Vagina (tissue), 2 donors: ENCODE measurements around the gene SRGAP2. TPM values are rescaled to one million over a fixed set of nuclear protein-coding genes. Genes with fewer than 3 reads are reported as not detected.
"Not testable (repeated sequence)": the region's sequence is repeated elsewhere in the genome, so short reads cannot be mapped to it uniquely, and the experiment has no call there.

ENCODE experiments used
- DNase-seq, 2 donors: peaks; one replicate each; pipeline ENCODE4 v3.0.0-alpha.2; 2017; ENCODE audit errors: extremely low spot score in 2 of 2
- H3K27ac ChIP-seq: fragments of 200-600 bp; sonication (generic); one replicate; pipeline ENCODE4 v1.5.1; 2019
- H3K27me3 ChIP-seq: fragments of 200-600 bp; sonication (generic); one replicate; pipeline ENCODE4 v1.5.1; 2019
- H3K36me3 ChIP-seq, 2 donors: fragments of 200-600 bp; sonication (generic); one replicate each; pipeline ENCODE4 v1.5.1; 2017 to 2019
- H3K4me1 ChIP-seq: fragments of 200-600 bp; sonication (generic); one replicate; pipeline ENCODE4 v1.5.1; 2019
- H3K4me3 ChIP-seq, 2 donors: fragments of 200-600 bp; sonication (generic); 1 replicate in 1 of 2; 2 replicates in 1 of 2; pipeline ENCODE4 v1.5.1; 2016 to 2019
- H3K9me3 ChIP-seq: fragments of 200-600 bp; sonication (generic); one replicate; pipeline ENCODE4 v1.5.1; 2019
- intact Hi-C: fragments of 100-400 bp; cut with DNase I; formaldehyde crosslinking; loops from one replicate; pipeline ENCODE4 v1.15.1; 2023
- total RNA-seq: library from RNA; depleted of rRNA; stranded (reverse); fragments of >200 nt; gene quantifications from one replicate; pipeline ENCODE4 v1.2.3, GENCODE V29; 2016

Gene SRGAP2
- total RNA-seq, 1 donor from 2014 or later = 60.2 TPM

- H3K4me3 ChIP-seq, H3K9me3 ChIP-seq, H3K4me1 ChIP-seq, intact Hi-C loops, H3K27ac ChIP-seq, H3K27me3 ChIP-seq, H3K36me3 ChIP-seq, DNase-seq: not testable (repeated sequence)
These were observed 16.4 kb downstream of the SRGAP2 start for GRCh38 chr1:206219514-206220331.

GRCh38 chr1:206220332-206221000 is 17.1 kb downstream of the SRGAP2 start:
- intact Hi-C loops, H3K27me3 ChIP-seq, DNase-seq, H3K4me3 ChIP-seq, H3K27ac ChIP-seq, H3K4me1 ChIP-seq, H3K36me3 ChIP-seq, H3K9me3 ChIP-seq: not testable (repeated sequence)

DNA sequence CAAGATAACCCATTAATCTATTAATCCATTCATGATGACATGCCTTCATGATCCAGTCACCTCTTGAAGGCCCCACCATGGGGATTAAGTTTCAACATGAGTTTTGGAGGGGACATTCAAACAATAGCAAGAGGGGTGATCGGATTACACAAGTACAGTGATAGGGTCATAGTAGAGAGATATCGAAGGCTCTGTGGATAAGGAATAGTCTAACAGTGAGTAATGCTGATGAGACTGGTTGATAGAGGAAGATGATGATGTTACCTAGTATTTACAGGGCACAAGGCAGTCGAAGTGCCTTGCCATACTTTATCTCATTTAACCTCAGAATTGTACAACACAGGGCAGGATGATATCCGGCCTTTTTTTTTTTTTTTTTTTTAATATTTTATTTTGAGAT is 18.2 kb downstream of the SRGAP2 start:
- H3K36me3 ChIP-seq, H3K9me3 ChIP-seq, H3K27me3 ChIP-seq, intact Hi-C loops, H3K27ac ChIP-seq, DNase-seq, H3K4me1 ChIP-seq, H3K4me3 ChIP-seq: not testable (repeated sequence)

DNA sequence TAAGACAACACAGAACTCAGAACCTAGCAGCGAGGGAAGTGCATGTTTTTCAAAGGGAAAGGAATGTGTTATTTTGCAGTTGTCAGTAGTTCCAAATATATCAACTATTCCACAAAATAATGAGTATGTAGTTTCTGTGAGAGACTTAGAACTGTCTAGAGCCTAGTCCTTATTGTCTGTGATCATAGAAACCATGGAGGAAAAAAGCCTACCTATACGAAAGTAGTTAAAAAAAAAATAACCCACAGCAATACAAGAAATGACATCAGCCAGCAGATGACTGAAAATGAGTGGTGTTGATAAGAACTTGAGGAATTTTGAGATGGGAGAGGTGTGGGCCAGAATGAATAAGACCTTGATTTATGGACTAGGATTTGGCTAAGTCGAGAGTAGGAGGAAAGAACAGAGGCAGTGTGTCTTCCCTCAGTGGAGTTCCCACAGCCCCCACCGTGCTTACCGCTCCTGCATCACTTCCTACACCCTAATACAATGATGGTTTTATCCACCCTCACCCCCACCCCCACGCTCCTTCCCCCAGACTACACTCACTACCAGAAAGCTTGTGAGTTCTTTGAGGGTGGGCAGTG is 20.9 kb downstream of the SRGAP2 start:
- H3K36me3 ChIP-seq, H3K27ac ChIP-seq, H3K4me1 ChIP-seq, intact Hi-C loops, H3K4me3 ChIP-seq, H3K9me3 ChIP-seq, H3K27me3 ChIP-seq, DNase-seq: not testable (repeated sequence)

- DNase-seq, intact Hi-C loops, H3K27ac ChIP-seq, H3K4me1 ChIP-seq, H3K9me3 ChIP-seq, H3K36me3 ChIP-seq, H3K27me3 ChIP-seq, H3K4me3 ChIP-seq: not testable (repeated sequence)
These were observed 22.0 kb downstream of the SRGAP2 start for GRCh38 chr1:206225386-206225785.

- DNase-seq, H3K9me3 ChIP-seq, intact Hi-C loops, H3K27me3 ChIP-seq, H3K36me3 ChIP-seq, H3K4me1 ChIP-seq, H3K4me3 ChIP-seq, H3K27ac ChIP-seq: not testable (repeated sequence)
These were observed 23.5 kb downstream of the SRGAP2 start for GRCh38 chr1:206226886-206227285.

DNA sequence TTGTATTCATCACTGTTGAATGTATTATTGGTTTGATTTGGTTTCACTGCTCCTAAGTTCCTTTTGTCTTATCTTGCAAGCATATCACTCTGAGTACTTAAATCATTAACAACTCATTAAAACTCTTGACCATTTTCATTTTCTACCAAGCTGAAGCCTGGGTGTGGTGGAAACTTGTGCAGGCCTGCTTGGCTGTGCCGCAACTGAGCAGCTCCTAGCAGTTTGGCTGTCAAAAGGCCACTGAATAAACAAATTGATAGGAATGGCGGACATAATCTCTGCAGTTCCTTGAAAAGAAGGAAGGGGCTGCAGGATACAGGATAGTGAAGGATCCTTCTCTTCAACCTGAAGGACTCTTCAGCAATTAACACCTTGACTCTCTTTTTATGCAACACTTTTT is 25.9 kb downstream of the SRGAP2 start:
- H3K4me1 ChIP-seq, intact Hi-C loops, H3K27ac ChIP-seq, H3K4me3 ChIP-seq, H3K27me3 ChIP-seq, H3K9me3 ChIP-seq, H3K36me3 ChIP-seq, DNase-seq: not testable (repeated sequence)

GRCh38 chr1:206231989-206232388 is 28.6 kb downstream of the SRGAP2 start:
- DNase-seq, H3K36me3 ChIP-seq, H3K27me3 ChIP-seq, H3K9me3 ChIP-seq, H3K4me3 ChIP-seq, H3K4me1 ChIP-seq, H3K27ac ChIP-seq, intact Hi-C loops: not testable (repeated sequence)

DNA sequence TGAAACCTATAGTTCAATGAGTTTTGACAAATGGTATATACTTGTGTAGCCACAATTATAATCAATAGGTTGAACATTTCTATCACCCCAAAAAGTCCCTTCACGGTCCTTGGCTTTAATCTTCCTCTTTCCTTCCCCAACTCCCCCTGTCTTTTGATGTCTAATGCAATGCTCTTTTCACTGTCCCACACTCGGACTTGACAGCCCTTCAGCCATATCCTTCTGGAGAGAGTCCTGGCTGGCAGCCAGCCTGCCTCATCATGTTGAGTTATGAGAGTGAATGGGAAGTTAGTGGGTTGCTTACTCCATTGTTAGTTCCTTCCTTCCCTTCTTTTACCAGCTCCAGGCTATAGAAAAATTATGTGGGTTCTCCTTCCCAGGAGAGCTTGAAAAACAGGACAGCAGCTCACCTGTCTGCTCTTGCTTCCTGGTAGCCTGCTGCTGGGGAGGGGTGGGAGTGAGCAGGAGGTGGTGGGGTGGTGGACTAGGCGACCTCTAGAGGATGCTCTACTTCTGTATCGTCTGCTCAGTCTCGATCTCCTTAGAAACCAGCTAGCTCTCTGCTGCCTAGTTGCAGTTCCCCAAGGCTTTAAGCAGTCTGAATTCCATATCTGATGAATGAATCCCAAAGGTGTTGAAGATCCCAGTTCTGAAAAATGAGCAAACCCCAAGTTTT is 29.8 kb downstream of the SRGAP2 start:
- DNase-seq, H3K27me3 ChIP-seq, H3K9me3 ChIP-seq, H3K4me3 ChIP-seq, H3K4me1 ChIP-seq, H3K36me3 ChIP-seq, intact Hi-C loops, H3K27ac ChIP-seq: not testable (repeated sequence)

GRCh38 chr1:206234189-206234916 is 31.0 kb downstream of the SRGAP2 start:
- DNase-seq, H3K27me3 ChIP-seq, H3K4me1 ChIP-seq, H3K36me3 ChIP-seq, H3K27ac ChIP-seq, H3K9me3 ChIP-seq, H3K4me3 ChIP-seq, intact Hi-C loops: not testable (repeated sequence)

- H3K27me3 ChIP-seq, H3K27ac ChIP-seq, H3K36me3 ChIP-seq, H3K9me3 ChIP-seq, H3K4me3 ChIP-seq, DNase-seq, H3K4me1 ChIP-seq, intact Hi-C loops: not testable (repeated sequence)
These were observed 31.8 kb downstream of the SRGAP2 start for GRCh38 chr1:206235190-206235589.

DNA sequence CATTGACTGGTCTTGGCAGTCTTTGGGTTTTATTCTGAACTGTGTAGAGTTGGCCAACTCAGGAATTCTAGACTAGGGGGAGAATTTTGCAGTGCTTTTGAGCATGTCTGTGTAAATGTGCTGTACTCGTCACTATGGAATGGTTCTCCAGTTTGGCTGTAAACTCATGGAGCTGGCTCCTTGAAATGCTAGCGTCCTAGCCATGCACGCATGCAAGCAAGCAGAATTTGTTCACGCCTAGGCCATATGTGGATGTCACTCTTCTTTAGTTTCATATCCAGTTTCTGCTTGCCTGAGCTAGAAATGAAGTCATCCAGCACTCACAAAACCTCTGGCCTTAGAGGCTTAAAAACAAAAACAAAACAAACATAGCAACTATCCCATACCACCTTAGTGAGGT is 36.9 kb downstream of the SRGAP2 start:
- DNase-seq, H3K36me3 ChIP-seq, H3K27me3 ChIP-seq, intact Hi-C loops, H3K4me3 ChIP-seq, H3K4me1 ChIP-seq, H3K9me3 ChIP-seq, H3K27ac ChIP-seq: not testable (repeated sequence)

DNA sequence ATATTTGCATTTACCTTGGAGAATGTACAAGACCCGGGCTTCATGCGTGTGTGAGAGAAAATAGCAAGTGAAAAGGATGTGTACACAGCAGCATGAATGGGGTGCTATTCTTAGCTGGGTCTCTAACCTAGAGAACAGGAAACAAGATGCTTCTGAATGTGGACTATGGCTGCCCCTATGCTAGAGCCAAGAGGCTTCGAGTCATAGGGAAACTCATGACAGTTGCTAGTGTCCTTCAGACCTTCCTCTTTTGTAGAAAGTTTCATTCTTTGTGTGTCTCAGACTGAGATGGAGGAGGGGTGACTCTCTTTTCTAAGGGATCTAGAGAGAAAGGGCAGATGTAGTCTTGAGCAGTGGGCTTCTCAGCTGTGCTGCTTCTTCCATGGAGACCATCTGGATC is 40.0 kb downstream of the SRGAP2 start:
- intact Hi-C loops, H3K4me1 ChIP-seq, DNase-seq, H3K27ac ChIP-seq, H3K4me3 ChIP-seq, H3K27me3 ChIP-seq, H3K9me3 ChIP-seq, H3K36me3 ChIP-seq: not testable (repeated sequence)
